Endometrium (tissue), 2 donors: Measurements from ENCODE around the gene LUZP2.
"Not testable (repeated sequence)": the region's sequence is repeated elsewhere in the genome, so short reads cannot be mapped to it uniquely, and the experiment has no call there.

Experiments used
- FAIRE-seq: peaks from 2 replicates; lab custom pipeline; 2012; peaks lifted over from hg19 to GRCh38; lab: Jason Lieb, UNC
- donor health status: control.
- donor health status: control.

LUZP2 gene

DNA sequence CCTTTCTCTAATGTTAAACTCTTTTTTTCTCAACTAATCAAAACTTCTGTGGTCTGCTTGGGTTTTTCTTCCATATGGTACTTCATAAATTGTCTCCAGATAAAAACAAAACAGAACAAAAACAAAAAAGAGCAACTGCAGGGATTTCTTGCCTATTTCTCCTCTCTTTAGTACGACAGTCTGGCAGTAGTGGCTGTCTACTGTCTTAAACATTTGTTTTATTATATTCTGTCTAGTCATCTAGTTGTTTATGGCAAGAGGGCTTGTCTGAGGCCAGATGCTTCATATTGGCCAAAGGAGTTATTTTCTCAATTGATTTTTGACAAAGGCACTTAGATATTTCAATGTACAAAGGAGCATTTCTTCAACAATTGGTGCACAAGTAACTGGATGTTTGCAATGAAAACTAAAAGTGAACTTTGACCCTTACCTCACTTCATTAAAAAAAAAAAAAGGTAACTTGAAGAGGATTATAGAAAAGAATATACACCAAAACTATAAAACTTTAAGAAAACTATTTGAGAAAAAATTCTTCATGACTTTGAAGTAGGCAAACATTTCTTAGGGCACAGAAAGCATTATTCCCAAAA lies 404.2 kb downstream of the LUZP2 start:
- no peak for FAIRE-seq

DNA sequence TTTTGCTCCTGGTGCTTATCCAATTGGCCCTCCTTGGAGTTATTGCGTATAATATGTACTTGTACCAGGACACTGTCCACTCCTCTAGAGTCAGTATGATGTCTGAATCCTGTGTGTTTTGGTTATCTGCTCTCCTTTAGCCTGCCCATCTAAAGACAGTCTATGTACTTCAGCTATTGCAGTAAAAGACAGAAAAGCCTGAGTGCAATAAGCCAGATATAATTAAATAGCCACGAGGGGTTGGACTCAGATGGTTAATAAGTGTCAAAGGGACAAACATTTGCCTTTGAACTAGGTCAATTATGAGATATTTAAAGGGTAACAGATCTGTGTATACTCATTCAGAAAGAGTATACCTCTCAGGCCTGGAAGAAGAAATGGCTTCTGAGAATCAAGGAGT lies 406.7 kb downstream of the LUZP2 start:
- no peak for FAIRE-seq

DNA sequence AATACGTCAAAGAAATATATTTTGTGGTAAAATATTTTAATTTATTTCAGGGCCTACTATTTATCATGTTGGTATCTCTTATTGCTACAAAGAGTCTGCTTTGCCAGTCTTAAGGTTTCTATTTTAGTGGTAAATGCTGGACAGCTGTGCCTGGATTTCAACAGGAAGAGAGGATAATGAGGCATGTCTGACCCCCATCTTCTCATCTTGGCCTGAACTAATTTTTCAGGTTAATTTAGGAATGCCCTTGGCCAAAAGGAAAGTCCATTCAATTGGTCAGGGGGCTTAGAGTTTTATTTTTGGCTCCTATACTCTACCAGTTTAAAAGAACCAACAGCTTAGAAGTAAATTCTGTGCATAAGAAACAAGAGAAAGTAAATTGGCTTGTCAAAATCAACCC lies 428.2 kb downstream of the LUZP2 start:
- FAIRE-seq = no peak

DNA sequence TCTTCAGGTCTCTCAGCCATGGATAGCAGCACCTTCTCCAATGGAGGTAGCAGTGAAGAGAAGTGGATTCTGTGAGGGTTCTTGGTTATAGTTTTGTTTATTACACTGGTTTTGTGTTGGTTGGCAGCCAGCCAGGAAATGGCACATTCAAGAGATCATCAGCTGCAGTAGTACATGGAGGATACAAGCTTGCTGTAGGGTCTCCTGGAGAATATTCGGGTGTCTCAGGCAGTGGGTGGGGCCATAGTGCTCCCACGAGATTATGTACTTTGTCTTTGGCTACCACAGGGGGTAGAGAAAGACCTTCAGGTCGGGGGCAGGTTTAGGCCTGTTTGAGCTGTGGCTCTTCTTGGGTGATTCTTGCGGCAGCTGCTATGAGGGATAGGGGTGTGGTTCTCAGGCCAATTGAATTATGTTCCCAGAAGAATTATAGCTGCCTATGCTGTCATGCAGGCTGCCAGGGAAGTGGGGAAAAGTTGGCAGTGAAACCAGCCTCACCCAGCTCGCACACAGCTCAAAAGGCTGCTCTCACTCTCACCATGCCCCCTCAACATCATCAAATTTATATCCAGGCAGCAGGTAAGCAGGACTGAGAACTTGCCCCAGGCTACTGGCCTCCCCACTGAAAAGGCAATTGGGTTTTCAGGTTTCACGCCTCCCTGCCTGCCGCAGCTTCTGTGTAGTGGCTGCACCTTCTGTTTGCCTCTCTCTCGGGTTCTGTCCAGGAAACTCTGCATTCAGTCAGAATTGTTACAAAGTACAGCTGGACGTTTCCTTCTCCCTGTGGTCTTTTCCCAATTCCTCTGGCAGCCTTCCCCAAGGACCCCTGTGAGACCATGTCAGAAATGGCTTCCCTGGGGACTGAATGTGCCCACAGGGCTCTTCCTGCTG lies 435.5 kb downstream of the LUZP2 start:
- FAIRE-seq = no peak

DNA sequence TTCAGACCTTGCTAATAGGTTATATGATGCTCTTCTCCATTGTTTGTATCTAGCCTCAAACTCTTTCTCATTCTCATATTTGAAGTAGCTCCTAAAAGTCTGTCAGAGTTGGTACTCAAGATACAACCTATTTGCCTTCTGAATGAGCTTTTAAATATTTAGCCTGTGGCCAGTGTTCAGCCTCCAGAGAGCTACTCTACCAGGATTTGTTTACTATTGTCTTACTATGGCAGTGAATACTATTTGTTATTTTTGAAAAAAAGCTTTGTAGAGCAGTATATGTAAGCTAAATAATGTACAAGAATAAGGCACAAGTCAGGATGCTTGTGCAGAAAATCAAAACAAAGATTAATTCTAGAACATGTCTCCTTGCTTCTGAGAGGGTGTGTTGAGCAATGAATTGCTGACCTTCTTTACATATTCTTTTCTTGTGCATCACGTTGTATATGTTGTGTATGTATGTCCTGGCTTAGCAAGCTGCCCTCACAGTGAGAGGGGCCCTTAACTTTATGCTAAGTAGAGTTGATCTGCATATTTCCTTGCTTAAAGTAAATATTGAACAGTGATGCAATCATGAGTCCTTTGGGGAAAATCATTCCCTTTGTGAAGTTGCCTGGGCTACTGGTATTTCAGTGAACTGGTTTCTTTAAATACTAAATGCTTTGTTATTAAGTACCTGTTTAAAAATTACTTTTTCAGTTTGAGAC lies 438.0 kb downstream of the LUZP2 start:
- FAIRE-seq = no peak

DNA sequence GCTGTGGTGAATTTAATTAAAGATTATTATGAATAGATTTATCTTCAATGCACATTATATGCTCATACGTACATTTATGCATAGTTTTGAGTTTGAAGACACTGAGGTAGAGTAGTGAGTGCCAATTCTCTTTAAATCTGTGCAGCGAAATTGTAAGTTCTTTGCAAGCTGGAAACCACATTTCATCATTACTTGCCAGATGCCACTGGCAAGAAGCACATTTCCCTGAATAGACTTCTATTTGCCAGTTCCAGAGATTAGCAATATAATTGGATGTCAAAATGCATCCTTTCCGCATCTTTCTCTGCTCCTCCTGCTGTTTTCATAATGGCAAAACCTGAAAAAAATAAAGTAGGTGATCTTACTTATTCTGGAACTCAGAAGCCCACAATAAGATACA lies 448.0 kb downstream of the LUZP2 start:
- no peak for FAIRE-seq

DNA sequence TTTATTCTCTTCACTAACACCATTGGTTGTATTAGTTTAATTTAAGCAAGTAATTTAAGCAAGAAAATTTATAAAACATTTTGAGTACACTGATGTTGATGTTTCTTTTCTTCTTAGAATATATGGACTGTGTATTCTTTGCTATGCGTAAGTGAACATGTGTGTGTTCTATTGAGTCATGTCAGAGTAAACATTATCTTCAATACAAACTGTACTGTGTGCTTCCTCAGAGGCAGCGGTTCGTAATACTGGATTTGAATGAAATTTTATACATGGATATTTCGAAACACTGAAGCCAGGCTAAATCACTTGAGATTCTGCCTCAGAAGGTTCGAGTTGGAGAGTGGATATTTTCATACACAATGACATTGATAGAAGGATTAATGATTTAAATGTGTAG lies 452.6 kb downstream of the LUZP2 start:
- FAIRE-seq = no peak

DNA sequence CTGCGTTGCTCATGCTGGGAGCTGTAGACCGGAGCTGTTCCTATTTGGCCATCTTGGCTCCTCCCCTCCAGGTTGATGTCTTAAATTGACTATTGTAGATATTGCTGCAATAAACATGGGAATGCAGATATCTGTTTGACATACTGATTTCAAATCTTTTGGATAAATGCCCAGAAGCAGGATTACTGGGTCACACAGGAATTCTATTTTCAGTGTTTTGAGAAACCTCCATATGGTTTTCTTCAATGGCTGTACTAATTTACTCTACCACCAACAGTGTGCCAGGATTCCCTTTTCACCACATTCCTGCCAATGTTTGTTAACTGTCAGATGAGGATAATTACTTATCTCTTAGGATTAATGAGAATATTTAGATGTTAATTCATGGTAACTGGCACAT lies 467.0 kb downstream of the LUZP2 start:
- no peak for FAIRE-seq

DNA sequence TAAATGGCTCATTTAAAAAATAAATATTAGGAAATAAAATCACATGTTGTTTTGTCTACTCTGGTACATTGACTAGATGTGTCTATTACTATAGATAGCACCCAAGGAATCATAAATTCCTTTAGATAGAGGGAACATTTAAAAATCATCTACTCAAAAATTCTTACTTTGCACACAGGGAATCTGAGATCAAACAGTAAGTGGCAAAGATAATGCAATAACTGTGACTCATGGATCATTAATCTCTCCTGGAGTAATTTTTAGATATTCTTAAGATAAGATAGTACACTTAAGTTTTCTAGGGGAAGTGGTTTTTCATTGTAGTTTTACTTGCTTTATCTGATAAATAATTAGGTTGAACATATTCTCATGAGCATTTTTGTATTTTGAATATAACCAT lies 468.9 kb downstream of the LUZP2 start:
- FAIRE-seq = no peak

DNA sequence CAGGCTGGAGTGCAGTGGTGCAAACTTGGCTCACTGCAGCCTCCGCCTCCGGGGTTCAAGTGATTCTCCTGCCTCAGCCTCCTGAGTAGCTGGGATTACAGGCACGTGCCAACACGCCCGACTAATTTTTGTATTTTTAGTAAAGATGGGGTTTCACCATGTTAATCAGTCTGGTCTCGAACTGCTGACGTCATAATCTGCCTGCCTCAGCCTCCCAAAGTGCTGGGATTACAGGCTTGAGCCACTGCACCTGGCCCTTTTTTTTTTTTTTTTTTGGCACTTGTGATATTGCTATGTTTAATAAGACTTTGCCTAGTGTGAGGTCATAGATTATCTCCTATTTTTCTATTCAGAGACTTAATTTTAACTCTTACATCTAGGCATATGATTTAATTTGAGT lies 497.1 kb downstream of the LUZP2 start:
- not testable (repeated sequence) for FAIRE-seq

DNA sequence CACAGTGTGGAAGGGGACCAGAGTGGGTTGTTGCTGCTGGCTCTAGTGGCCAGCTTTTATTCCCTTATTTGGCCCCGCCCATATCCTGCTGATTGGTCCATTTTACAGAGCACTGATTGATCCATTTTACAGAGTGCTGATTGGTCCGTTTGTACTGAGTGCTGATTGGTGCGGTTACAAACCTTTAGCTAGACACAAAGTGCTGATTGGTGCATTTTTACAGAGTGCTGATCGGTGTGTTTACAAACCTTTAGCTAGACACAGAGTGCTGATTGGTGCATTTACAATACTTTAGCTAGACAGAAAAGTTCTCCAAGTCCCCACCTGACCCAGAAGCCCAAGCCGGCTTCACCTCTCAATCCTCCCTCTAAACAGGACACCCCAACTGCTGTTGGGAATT lies 503.1 kb downstream of the LUZP2 start:
- FAIRE-seq = not testable (repeated sequence)

DNA sequence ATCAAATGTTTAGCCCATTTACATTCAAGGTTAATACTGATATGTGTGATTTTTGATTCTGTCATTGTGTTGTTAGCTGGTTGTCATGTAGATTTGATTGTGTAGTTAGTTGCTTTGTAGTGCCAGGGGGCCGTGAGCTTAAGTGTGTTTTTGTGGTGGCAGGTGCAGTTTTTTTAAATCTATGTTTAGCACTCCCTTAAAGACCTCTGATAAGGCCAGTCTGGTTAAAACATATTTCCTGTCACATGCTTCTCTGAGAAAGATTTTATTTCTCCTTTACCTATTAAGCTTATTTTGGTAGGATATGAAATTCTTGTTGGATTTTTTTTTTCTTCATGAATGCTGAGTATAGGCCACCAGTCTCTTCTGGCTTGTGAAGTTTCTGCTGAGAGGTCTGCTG lies 540.6 kb downstream of the LUZP2 start:
- no peak for FAIRE-seq

DNA sequence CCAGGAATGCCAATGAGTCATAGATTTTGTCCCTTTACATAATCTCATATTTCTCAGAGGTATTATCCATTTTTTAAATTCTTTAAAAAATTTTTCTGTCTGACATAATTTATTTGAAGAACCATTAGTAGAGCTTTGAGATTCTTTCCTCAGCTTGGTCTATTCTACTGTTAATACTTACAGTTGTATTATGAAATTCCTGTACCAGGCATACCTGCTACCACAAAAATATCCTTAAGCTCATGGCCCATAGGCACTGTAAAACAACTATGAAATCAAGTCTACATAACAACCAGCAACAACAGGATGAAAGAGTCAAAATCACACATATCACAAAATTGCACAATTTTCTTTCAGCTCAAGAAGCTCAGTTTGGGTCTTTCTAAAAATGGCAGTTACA lies 541.3 kb downstream of the LUZP2 start:
- FAIRE-seq = no peak

DNA sequence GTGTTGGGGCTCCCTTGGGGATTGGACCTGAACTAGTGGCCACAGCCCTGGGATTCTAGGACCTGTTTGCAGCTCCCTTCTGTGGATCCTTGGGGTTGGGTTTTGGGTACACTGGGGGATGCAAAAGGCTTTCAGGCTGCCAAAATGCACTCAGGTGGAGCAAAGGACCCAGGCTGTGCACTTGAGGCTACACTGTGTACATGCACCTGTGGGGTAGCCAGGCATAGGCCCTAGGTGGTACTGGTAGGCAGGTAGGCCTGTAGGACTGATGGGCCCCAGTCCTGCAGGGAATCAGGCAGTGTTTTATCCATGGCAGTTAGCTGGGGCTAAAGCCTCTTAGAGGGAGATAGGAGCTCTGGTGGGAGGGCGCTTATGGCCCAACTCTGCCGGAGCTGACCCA lies 542.3 kb downstream of the LUZP2 start:
- no peak for FAIRE-seq

DNA sequence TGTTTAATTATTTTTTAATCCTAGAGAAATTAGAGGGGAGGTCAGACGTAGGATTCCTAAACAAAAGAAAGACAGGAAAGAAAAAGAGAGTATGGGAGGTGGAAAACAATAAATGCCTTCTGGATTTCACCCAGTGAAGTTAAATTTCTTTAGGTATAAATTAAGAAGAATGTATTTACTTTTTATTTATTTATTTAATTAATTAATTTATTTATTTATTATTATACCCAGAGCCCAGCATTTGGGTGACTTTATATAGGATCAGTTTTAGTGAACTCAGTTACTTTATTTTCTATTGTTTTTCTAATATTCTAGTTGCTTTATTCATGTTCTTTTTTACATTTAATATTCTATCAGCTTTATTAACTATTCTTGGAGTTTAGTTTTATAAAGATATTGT lies 551.8 kb downstream of the LUZP2 start:
- FAIRE-seq = peak; percentile 29

DNA sequence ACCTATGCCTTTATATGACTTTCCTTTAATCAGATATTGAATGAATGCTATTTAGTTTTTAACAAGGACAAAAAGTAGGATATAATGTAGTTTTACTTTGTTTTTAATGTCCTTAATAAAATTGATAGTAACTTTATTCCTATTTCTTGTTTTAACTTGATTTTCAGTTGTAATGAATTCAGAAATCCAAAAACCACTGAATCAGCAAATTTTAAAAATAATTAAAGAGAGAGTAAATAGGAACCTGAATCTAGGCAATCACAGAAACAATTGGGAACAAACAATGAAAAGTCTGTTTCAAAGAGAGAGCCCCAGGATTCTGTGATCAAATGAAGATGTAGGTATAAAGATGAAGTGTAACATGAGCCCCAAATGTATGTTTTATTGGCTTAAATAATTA lies 556.0 kb downstream of the LUZP2 start:
- FAIRE-seq = no peak

DNA sequence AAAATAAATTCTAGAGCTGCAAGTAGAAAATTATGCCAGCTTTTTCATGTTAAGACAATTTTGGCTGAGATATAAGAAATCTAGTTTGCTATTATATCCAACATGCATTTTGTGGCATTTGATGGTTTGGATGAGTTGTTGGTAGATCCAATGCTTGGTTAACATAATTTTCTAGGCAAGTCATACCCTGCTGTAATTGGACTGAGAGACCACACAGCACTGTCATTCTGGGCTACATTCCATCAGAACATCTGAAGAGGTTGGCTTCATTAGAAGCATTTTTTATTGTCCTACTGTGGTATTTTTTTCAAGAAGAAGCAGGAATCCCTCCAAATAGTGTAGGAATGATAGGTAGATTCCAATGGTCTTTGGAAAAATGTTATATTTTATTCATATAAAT lies 561.0 kb downstream of the LUZP2 start:
- FAIRE-seq = no peak

DNA sequence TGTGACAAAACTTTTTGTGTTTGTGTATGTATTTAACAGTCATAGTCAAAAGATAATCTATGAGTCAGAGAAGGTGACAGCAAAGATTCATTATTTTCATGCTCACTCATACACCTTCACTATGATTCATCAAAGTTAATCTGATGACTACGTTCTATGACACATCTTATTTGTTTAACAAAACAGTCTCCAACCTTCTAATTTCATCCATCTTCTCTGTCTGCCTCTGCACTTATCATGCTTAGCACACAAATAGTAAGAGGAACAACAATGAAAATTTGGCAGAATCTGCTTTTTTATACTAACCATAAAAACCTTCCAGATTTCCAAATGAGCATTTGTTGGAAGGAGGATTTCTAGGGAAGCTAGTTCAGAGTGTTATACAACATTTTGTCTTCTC lies 568.9 kb downstream of the LUZP2 start:
- FAIRE-seq = no peak

DNA sequence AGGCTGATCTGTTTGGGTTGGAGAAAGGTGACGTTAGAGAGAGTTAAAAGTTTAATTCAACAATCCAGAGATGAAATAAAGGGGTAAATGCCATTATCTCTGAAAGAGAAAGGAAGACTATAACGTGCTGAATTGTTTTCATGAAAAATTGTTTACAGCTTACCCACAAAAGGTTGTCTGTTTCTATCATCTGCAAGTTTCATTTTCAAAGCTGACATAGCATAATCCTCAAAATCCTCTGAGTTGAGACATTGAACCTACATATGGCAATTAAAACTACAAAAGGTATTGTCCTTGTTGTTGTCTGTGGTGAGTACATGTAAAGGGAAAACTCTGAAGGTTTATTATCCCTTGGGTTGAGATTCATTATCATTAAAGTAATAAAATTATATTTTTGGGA lies 569.9 kb downstream of the LUZP2 start:
- no peak for FAIRE-seq

DNA sequence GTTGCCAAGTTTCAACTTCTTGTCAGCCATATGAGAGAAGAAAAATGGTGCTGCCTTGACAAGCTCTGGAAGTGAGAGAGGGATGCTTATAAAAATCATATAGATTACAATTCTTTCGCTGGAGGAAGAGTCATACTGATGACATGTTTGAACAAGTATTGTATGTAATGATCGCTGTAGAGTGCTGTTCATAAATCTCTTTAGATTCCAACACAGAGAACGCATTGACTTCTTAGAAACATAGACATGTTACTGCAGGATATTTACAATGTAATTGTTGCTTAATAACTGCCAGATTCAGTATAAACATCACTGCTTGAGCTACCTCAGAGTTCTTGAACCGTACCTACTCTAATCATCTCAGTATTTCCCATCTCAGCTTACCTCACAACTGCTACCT lies 571.6 kb downstream of the LUZP2 start:
- FAIRE-seq = no peak

DNA sequence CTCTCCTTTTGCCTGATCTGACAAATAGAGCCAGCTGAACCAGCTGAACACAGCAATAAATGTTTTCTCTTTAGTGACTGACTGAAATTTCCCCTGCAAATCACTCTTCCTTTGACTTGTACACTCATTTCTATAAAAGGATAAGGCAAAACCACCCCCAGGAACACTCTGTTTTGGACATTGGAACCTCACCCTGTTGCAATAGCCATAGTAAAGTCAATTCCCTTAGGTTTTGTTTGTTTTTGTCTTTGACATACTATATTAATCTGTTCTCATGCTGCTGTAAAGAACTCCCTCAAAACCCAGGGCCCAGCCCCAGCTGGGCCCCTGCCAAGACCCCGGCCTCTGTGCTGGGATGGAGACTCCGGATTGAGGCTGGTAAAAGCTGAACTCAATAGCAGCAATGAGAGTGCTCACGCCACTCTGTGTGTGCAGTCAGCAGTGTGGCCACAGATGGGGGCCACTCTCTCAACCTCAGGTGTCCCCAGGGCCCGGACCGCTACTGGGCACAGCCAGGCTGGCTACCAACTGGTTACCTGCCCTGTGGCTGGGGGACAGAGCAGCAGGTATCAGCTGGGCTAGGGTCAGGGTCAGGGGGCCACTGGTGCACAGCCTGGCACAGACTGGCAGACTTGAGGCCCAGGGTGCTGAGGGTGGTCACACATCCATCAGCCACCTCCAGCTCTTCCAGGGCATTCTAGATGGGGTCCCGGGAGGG lies 597.4 kb downstream of the LUZP2 start:
- no peak for FAIRE-seq

DNA sequence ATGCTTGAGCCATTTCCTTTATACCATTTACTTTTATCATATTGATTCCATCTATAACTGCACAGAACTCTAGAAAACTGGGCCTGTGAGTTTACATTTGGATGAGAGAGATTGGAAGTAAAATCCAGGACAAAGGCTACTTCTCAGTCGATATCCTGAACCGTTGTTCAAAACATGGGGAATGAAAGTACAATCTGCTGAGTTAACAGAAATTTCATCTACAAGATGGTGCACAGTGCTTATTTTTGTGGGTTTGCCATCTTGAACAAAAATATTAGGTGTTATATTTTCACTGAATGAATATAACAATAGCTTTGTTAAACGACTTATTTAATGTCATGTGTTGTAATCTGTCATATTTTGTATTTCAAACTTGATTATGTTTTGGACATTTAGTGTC lies 622.6 kb downstream of the LUZP2 start:
- no peak for FAIRE-seq
